ENCODE results near the gene LRRC75B.
"Not testable (repeated sequence)": the region's sequence is repeated elsewhere in the genome, so short reads cannot be mapped to it uniquely, and the experiment has no call there.

The LRRC75B gene

GRCh38 chr22:24592851-24593558 is at the start of gene LRRC75B:
Gene LRRC75B, minus strand, starts transcription at chr22:24593073. Its CDS starts 34 bp downstream, at chr22:24593039.
- intact Hi-C loops (cut with DNase I; ENCODE audit: low total_unique reads), result no loop called here
- TF ChIP-seq CTCF (IDR thresholded peaks at IDR 0.05), result no peak
- Histone ChIP-seq H3K36me3 (peaks cover 0 to 18% (median 8%) of the 10 kb centered on the region in 3 donors), H3K4me1 (peaks cover 0 to 46% (median 9%) of the 10 kb centered on the region in 4 donors), H3K9me3 (no peaks in the 10 kb centered on the region), H3K4me3 (peak within 1 kb of the TSS; percentile 65 to 81), H3K27me3 (no peaks in the 10 kb centered on the region), H3K27ac (peak within 1 kb of the TSS; percentile 69 to 91)
- DNase-seq, result peak; percentile 89 to 95

GRCh38 chr22:24642307-24642706 is 49.4 kb upstream of the LRRC75B start:
- H3K27me3 ChIP-seq, H3K9me3 ChIP-seq, DNase-seq, H3K27ac ChIP-seq, H3K4me1 ChIP-seq, H3K36me3 ChIP-seq, H3K4me3 ChIP-seq: not testable (repeated sequence)
- intact Hi-C loops (cut with DNase I; ENCODE audit: low total_unique reads), result loop anchor here (10.0 kb wide), 1 partner anchor 112 kb away; no protein-coding TSS in a partner anchor

- DNase-seq; H3K4me1 ChIP-seq; H3K9me3 ChIP-seq; H3K36me3 ChIP-seq; H3K4me3 ChIP-seq; intact Hi-C loops (cut with DNase I; ENCODE audit: low total_unique reads); H3K27me3 ChIP-seq; H3K27ac ChIP-seq: not testable (repeated sequence)
Observed at GRCh38 chr22:24636513-24636912, 43.6 kb upstream of the LRRC75B start.

GRCh38 chr22:24634776-24635389 is 42.0 kb upstream of the LRRC75B start:
- H3K27ac ChIP-seq; H3K9me3 ChIP-seq; H3K4me3 ChIP-seq; H3K27me3 ChIP-seq; H3K4me1 ChIP-seq; intact Hi-C loops (cut with DNase I; ENCODE audit: low total_unique reads); H3K36me3 ChIP-seq; DNase-seq: not testable (repeated sequence)

GRCh38 chr22:24633231-24634023 is 40.6 kb upstream of the LRRC75B start:
- H3K4me3 ChIP-seq; H3K27ac ChIP-seq; intact Hi-C loops (cut with DNase I; ENCODE audit: low total_unique reads); H3K9me3 ChIP-seq; H3K36me3 ChIP-seq; H3K27me3 ChIP-seq; DNase-seq; H3K4me1 ChIP-seq: not testable (repeated sequence)

- H3K36me3 ChIP-seq; intact Hi-C loops (cut with DNase I; ENCODE audit: low total_unique reads); H3K4me3 ChIP-seq; H3K27ac ChIP-seq; DNase-seq; H3K4me1 ChIP-seq; H3K9me3 ChIP-seq; H3K27me3 ChIP-seq: not testable (repeated sequence)
Observed at GRCh38 chr22:24632642-24633041, 39.8 kb upstream of the LRRC75B start.

- H3K27me3 ChIP-seq; DNase-seq; H3K4me1 ChIP-seq; H3K27ac ChIP-seq; H3K9me3 ChIP-seq; H3K36me3 ChIP-seq; intact Hi-C loops (cut with DNase I; ENCODE audit: low total_unique reads); H3K4me3 ChIP-seq: not testable (repeated sequence)
Observed at GRCh38 chr22:24631430-24632122, 38.7 kb upstream of the LRRC75B start.

GRCh38 chr22:24630812-24631427 is 38.0 kb upstream of the LRRC75B start:
- H3K4me3 ChIP-seq; H3K27ac ChIP-seq; H3K36me3 ChIP-seq; H3K27me3 ChIP-seq; H3K4me1 ChIP-seq; intact Hi-C loops (cut with DNase I; ENCODE audit: low total_unique reads); H3K9me3 ChIP-seq; DNase-seq: not testable (repeated sequence)

Measured in tibial artery (tissue), 4 donors.